ENCODE results near the gene NOTCH1.

The NOTCH1 gene

DNA sequence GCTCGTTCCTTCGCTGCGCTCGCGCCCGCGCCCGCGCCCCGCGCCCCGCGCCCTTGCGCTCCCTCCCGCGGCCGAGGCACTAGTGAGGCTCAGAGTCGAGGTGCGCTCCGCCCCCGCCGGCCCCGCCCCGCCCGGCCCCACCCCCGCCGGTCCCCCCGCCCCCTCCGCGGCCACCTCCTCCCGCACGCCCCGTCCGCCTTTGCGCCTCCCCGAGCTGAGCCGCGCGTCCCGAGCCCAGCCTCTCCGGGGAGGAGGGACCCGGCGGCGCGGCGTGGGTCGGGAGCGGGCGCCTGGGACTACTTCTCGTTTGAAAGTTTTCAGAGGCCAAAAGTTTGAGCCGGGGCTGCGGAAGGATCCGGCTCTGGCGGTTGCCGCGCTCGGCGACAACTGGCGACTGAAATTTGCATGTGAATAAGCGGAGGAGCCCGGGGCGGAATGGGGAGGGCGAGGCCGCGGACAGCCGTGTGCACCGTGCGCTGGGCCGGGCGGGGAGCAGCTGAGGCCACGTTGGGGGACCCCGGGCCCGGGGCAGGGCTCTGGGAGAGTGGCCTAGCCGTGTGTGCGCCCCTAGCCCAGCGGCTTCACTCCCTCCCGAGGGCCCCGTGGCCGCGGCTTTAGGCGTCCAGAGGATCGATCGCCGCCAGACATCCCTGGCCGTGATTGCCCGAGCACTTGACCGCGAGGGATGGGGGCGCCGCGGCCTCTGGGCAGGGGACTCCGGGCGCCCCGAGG, at the start of gene NOTCH1:
Gene NOTCH1, minus strand, starts transcription at position 84 of the 732 bp plus-strand sequence. CDS start 262 bp downstream, outside the sequence.
- peaks cover 6% of the 10 kb centered on the region for H3K36me3 Mint-ChIP-seq (ENCODE audit: low read depth)

DNA sequence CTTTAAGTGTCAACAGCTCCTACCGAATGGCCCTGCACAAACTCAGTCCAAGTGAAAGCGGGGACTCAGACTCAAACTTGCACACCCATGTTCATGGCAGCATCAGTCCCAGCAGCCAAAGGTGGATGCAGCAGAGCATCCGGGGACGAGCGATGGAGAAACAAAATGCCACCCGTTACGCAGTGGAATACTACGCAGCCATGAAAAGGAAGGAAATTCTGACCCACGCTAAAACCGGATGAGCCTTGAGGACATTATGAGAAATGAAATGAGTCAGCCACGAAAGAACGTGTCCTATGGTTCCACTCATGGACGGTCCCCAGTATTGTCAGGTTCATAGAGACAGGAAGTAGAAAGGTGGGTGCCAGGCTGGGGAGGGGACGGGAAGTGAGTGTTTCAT, 48.6 kb upstream of the NOTCH1 start:
- Mint-ChIP-seq H3K27me3 (peaks cover 2% of the 10 kb centered on the region), H3K27ac (no peak overlapping the region), H3K9me3 (no peaks in the 10 kb centered on the region), H3K4me3 (no peak overlapping the region), H3K4me1 (peaks cover 3% of the 10 kb centered on the region), H3K36me3 (ENCODE audit: low read depth) (no peaks in the 10 kb centered on the region)
- DNase-seq: no peak
- ATAC-seq: no peak

More for the DNA sequence above, at the start of gene NOTCH1:
- peak; percentile 89 for DNase-seq
- Mint-ChIP-seq H3K27ac (peak within 1 kb of the TSS; percentile 91), H3K27me3 (no peaks in the 10 kb centered on the region), H3K4me3 (peak within 1 kb of the TSS; percentile 91), H3K4me1 (peaks cover 41% of the 10 kb centered on the region), H3K9me3 (no peaks in the 10 kb centered on the region)
- peak; percentile 76 for ATAC-seq

DNA sequence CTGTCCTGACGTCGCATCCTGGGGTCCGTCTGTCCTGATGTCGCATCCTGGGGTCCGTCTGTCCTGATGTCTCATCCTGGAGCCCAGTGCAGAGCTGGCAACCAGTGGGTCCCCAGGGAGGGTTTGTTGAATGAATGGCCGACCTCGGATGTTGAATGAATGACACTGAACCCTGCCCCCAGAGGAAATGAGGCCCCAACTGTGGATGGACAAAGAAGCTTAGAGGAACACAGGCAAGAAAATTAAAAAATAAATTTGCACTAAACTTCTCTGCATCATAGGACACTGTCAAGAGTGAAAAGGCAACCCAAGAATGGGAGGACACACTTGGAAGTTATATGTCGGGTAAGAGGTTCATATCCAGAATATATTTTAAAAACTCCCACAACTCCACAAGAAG, 47.7 kb upstream of the NOTCH1 start:
- Mint-ChIP-seq H3K9me3 (no peaks in the 10 kb centered on the region), H3K27me3 (no peaks in the 10 kb centered on the region), H3K4me3 (no peak overlapping the region), H3K27ac (no peak overlapping the region), H3K36me3 (ENCODE audit: low read depth) (no peaks in the 10 kb centered on the region), H3K4me1 (peaks cover 9% of the 10 kb centered on the region)
- DNase-seq (no peak), ATAC-seq (no peak)

DNA sequence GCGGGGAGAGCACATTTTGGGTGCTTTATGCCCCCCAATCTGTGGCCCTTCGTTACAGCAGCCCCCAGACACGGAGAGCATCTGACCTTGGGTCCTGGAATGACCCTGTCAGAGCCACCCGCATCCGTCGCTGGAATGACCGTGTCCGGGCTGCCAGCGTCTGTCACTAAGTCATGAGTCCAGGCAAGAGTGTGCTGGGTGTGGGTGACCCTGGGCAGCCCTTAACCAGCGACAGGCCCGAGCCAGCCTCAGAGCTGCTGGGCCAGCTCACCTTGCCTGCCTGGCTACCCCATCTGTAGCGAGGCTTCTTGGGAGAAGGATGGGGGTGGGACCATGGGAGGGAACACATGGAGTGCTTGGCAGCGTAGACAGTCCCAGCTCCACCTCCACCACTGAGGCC, 46.8 kb upstream of the NOTCH1 start:
- Mint-ChIP-seq H3K4me3 (no peak overlapping the region), H3K36me3 (ENCODE audit: low read depth) (no peaks in the 10 kb centered on the region), H3K27ac (no peak overlapping the region), H3K9me3 (no peaks in the 10 kb centered on the region), H3K27me3 (no peaks in the 10 kb centered on the region), H3K4me1 (peaks cover 16% of the 10 kb centered on the region)
- ATAC-seq (no peak), DNase-seq (no peak)

DNA sequence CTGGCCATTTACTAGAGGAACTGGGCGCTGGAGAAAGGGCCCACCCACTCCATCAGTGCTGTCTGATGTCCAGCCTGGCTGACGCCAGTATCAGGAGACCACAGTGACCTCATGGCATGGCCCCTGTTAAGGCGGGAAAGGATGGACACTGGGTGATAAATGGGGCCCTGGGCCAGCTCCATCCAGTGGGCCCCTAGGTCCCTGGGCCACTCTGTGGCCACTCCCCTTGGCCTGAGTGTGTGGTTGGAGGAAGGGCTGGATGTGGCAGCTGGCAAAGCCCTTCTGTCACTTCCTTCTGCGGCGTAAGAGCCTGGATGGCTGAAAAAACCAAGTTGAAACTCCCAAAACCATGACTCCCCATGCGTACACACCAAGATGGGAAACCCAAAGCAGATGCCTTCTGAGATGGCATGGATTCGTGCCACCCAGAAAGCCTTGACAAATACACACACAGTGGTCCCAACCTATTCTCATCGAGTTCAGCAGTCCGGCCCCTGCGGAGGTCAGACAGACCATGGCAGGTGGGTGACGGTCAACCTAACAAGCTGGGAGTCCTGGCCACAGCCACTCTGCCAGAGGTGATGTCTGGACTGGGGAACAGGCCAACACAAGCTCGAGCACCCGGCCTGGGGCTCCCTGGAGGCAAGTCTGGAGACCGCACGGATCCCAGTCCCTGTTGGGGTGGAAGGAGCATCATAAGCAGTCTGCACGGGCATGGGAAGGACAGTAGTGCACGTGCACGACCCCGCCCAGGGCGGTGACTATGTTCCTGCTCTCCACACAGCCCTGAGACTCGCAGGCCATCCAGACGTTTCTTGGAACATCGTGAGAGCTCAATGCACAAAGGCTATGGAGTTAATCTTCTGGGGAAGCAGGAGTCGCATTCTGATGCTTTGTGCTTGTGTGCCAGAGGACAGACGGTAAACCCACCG, 45.2 kb upstream of the NOTCH1 start:
- no peak overlapping the region for H3K27ac Mint-ChIP-seq
- peaks cover 2% of the 10 kb centered on the region for H3K27me3 Mint-ChIP-seq
- ATAC-seq (no peak), DNase-seq (no peak)
- H3K9me3 Mint-ChIP-seq: no peaks in the 10 kb centered on the region
- H3K4me3 Mint-ChIP-seq: no peak overlapping the region
- H3K4me1 Mint-ChIP-seq: peaks cover 18% of the 10 kb centered on the region
- H3K36me3 Mint-ChIP-seq (ENCODE audit: low read depth): no peaks in the 10 kb centered on the region

DNA sequence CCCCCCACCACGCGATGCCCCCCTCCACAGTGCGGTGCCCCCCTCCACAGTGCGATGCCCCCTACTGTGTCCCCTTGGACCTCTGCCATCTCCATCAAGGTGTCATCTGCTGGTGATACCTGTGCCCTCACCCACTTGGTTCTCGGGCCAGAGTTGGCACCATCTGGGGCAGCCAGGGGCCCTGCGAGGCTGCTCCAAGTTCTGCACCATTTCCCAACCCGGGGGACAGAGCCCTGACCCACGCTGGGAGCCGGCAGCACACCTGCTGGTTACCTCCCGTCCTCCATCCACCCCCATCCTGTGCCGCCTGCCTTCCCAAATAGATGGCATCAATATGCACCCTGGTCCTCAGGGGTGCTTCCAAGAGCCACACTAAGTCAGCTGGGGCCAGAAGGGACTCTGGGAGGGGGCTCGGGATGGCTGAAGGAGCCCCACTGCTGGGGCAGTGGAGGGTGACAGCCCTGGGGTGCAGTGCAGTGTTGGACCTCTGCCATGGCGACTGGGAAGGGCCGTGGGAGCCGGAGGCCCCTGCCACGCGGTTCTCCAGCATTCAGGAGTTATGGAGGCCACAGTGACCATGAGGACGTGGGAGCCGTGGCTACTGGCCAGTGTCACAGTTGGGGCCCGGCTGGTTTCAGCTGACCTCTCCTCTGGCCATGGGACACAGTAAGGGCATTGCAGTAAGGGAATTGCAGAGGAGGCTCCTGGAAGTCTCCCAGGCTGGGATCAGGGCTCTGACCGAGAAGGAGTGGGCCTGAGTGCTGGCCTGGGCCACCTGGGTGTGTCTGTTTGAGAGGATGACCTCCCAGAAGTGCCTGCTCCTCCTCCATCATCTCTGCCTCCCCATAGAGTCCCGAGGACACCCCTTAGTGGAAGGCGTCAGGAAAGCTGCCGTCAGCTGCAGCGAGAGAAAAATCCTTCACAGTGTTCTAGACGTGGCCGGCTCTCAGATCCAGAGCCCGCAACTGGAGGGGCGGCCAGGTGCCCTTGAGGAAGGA, 44.2 kb upstream of the NOTCH1 start:
- DNase-seq: no peak
- Mint-ChIP-seq H3K27me3 (peaks cover 2% of the 10 kb centered on the region), H3K4me3 (no peak overlapping the region), H3K9me3 (no peaks in the 10 kb centered on the region), H3K27ac (no peak overlapping the region), H3K36me3 (ENCODE audit: low read depth) (no peaks in the 10 kb centered on the region), H3K4me1 (peaks cover 18% of the 10 kb centered on the region)
- ATAC-seq: no peak

DNA sequence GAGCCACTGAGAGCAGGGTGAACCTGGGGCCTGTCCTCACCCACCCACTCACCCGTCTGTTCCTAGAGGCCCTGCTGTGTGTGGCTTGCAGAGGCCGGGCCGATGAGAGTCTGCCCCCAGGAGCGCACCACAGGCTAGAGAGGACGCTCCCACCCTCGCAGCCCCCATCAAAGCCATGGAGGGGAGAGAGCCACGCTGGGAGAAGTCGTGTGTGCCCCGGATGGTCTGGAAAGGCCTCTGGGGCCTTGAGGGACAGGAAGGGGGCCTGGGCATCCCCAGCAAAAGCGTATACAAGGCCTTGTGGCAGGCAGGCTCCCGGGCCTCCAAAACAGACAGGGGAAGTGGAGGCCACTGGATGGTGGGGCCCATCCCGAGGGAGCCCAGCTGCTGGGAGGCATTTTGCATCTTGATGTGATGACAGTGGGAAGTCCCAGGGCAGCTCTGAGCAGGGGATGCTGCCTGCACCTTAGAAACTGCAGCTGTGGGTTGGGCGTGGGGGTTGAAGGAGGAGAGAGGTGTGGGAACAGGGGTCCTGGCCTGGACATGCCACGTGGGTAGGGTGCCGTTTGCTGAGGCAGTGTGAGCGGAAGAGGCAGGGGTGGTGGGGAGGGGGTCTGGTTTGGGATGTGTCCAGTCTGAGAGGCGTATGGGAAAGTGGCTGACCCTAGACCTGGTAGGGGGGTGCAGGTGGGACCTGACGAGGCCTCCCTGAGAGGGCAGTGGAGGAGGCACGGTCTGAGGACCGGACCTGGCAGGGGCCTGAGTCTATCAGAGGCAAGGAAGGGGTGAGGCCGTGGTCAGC, 43.0 kb upstream of the NOTCH1 start:
- DNase-seq: peak; percentile 21
- H3K36me3 Mint-ChIP-seq (ENCODE audit: low read depth): no peaks in the 10 kb centered on the region
- no peaks in the 10 kb centered on the region for H3K9me3 Mint-ChIP-seq
- peaks cover 2% of the 10 kb centered on the region for H3K27me3 Mint-ChIP-seq
- peaks cover 18% of the 10 kb centered on the region for H3K4me1 Mint-ChIP-seq
- peak; percentile 27 for ATAC-seq
- peak overlapping the region; percentile 46 for H3K27ac Mint-ChIP-seq
- H3K4me3 Mint-ChIP-seq: no peak overlapping the region

DNA sequence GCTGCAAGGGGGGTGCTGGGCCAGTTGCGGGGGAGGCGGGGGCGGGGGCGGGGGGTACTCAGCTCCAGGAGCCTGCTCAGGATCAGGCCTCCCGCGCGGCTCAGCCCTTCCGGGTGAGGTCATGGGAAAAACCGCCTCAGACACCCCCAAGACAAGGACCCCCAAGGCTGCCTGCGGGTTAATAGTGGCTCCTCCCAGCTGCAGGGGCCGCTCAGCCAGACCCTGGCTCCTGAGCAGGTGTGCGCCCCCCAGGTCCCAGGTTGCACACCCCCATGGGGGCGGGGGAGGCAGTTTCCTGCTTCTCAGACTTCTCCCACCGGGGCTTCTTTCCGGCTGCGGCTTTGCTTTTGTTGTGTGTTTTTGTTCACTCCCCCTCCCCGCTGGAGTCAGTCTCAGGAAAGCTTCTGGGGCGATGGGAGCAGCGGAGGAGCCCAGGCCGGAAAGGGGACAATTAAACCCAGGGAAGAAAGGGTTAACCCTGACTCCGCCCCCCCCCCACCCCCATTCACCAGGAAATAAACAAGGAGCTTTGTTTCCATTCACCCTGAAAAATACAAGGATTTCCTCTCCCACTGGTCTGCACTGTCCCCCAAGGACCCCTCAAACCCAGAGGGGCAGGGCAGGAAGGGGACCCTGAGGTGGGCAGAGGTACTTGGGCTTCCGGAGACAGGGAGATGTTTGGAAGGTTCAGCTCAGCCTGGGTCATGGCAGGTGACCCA, 42.3 kb upstream of the NOTCH1 start:
- Mint-ChIP-seq H3K27ac (peak overlapping the region; percentile 46), H3K9me3 (no peaks in the 10 kb centered on the region), H3K27me3 (peaks cover 2% of the 10 kb centered on the region), H3K36me3 (ENCODE audit: low read depth) (no peaks in the 10 kb centered on the region), H3K4me1 (peaks cover 18% of the 10 kb centered on the region), H3K4me3 (no peak overlapping the region)
- DNase-seq: no peak
- ATAC-seq: no peak

DNA sequence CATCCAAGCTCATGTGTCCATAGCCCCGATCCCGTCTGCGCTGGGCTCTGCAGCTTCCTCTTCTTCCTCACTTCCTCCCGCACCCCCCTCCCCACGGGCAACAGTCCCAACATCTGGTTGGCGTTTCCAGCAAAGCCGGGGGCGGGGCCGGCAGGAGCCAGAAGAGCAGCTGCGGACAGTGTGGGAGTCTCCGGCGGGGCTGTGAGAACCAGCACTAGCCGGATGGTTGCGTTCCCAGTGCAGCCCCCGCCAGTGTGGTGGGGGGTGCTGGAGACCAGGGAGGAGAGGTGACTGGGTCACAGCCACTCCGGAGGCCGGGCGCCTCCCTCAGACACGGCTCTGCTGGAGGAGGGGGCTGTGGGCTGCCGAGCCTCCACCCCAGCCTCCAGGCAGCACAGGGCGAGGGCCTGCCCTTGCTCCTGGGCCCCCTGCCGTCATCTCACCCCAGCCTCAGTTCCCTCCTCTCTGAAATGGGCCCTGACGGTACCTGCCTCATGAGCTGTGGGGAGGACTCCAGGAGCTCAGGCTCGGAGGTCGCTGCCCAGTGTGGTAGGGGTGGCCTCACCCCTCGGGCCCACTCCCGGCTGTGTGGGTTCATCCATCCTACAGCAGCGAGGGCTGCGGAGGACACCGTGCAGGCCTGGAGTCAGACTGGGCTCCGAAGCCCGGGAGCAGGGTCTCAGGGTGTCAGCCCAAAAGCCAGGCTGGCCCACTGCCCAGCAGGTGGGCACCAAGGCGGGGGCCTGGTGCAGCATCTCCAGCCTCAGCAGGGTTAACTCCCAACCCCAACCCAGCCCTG, 41.5 kb upstream of the NOTCH1 start:
- Mint-ChIP-seq H3K27ac (no peak overlapping the region), H3K4me1 (peaks cover 18% of the 10 kb centered on the region)
- ATAC-seq: no peak

DNA sequence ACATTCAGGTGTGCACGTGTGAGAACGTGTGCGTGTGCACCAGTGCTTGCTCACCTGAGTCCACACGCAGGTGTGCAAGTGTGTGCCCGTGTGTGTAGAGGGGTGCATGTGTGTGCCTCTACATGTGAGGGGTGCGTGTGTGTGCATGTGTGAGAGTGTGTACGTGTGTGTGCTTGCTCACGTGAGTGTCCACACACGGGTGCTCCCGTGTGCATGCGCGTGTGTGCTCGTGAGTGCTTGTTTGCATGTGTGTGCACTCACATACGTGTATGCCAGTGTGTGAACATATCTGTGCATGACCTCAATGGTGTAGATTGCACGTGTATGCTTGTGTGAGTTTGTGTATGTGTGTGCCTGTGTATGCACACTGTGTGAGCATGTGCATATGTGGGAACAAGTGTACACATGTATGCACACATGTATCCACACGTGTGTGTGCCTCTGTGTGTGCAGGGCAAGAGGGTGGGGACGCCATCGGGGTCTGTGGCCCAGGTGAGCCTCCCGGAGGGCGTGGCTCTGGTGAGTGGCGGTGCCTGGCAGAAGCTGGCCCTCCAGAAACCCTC, 40.6 kb upstream of the NOTCH1 start:
- H3K9me3 Mint-ChIP-seq: no peaks in the 10 kb centered on the region
- H3K4me1 Mint-ChIP-seq: peaks cover 18% of the 10 kb centered on the region
- DNase-seq (no peak), ATAC-seq (no peak)
- no peak overlapping the region for H3K27ac Mint-ChIP-seq
- peaks cover 2% of the 10 kb centered on the region for H3K27me3 Mint-ChIP-seq
- H3K4me3 Mint-ChIP-seq: no peak overlapping the region
- H3K36me3 Mint-ChIP-seq (ENCODE audit: low read depth): no peaks in the 10 kb centered on the region

More for the DNA sequence above, 41.5 kb upstream of the NOTCH1 start:
- no peaks in the 10 kb centered on the region for H3K9me3 Mint-ChIP-seq
- no peak for DNase-seq
- H3K27me3 Mint-ChIP-seq: peaks cover 2% of the 10 kb centered on the region
- H3K36me3 Mint-ChIP-seq (ENCODE audit: low read depth): no peaks in the 10 kb centered on the region
- no peak overlapping the region for H3K4me3 Mint-ChIP-seq

DNA sequence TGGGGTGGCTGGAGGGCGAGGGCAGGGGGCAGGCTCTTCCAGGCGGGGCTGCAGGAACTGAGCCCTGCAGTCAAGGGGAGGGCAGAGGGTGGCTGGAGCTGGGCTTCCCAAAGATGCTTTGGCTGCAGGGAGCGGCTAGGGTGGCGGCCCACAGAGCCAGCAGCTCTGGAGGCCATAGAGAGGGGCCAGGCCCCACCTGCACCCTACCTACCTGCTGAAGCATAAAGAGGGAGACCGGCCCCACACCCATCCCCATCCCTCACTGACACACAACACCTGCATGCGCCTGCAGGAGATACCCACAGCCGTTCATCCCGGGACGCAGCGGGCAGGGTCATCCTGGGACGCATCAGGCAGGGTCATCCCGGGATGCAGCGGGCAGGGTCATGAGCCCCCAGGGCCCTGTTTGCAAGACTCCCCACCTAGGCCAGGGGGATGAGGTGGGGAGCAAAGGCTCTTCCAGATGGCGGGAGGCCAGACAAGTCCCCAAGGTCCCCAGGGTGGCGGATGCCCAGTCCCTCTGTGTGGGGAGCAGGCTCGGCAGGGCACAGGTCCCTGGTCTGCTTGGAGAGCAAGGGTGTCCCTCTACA, 39.8 kb upstream of the NOTCH1 start:
- no peak for ATAC-seq
- H3K4me3 Mint-ChIP-seq: no peak overlapping the region

DNA sequence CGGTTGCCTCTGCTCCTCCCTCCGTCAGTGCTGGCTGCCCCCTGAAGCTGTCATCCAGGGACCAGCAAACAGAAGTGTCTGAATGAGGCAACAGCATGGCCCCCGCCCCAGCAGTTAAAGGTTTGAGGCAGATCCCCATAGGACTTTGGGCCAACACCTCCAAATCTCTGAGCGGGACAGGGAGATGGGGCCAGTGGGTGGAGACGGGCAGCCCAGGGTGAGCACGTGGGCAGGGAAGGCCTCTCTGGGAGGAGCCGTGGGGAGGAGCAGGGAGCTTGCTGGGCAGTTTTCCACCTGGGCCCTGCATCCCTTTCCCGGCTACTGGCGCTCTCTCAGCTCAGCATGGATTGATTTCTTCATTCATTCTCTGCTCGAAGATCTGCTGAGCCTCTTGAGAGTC, 39.1 kb upstream of the NOTCH1 start:
- DNase-seq (no peak), ATAC-seq (no peak)
- no peak overlapping the region for H3K27ac Mint-ChIP-seq
- H3K36me3 Mint-ChIP-seq (ENCODE audit: low read depth): no peaks in the 10 kb centered on the region
- peaks cover 16% of the 10 kb centered on the region for H3K4me1 Mint-ChIP-seq
- no peak overlapping the region for H3K4me3 Mint-ChIP-seq
- H3K27me3 Mint-ChIP-seq: peaks cover 2% of the 10 kb centered on the region
- no peaks in the 10 kb centered on the region for H3K9me3 Mint-ChIP-seq

More for the DNA sequence above, 39.8 kb upstream of the NOTCH1 start:
- Mint-ChIP-seq H3K9me3 (no peaks in the 10 kb centered on the region), H3K36me3 (ENCODE audit: low read depth) (no peaks in the 10 kb centered on the region), H3K27ac (no peak overlapping the region), H3K27me3 (peaks cover 2% of the 10 kb centered on the region), H3K4me1 (peaks cover 16% of the 10 kb centered on the region)
- DNase-seq: no peak
